Stimulated activated CD8-positive, alpha-beta memory T cell treated with anti-CD3 and anti-CD28 coated beads, Interleukin-15, amount 100 ng/mL, for 48 hours (primary cell): ENCODE measurements around the gene C9orf50.

ENCODE experiments used
- DNase-seq, 2 donors: peaks; one replicate each; pipeline ENCODE4 v3.0.0-alpha.2; 2020; ENCODE audit warnings: low read depth in 2 of 2

Gene C9orf50

DNA sequence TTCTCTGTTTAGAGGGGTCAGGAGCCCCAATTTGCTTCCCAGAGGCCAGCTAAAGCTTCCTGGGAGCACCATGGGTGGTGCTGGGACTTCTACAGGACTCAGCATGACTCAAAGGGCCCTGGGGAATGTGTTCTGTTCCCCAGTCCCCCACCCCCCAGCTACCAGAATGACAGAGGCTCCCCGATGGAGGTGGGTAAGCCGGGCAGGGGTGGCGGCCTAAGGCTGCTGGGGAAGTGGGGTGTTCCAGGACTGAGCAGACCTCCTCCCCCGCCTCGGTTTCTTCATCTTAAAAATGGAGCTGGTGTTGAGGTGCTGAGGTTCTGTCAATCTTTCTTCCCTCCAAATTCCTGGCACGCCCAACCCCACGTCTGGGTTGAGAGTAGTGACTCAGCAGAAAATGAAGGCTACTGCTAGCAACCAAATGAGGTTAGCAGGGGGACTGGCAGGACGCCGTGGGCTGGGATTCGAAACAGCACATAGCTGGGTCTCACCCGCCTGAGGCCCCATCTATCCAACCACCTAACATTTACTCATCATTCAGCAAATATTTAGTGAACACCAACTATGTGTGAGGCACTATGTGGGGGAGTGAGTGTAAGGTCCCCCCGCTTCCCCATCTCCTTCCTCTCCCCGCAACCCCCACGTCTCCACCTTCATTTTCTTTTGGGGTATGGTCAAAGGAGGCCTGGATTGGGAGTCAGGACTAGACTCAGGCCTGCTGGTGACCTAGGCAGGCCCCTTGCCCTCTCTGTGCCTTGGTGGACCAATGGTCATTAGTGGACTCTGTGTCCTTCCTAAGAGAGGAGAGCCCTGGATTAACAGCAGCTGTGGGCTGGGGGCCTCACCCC, 50.2 kb downstream of the C9orf50 start:
- peak in 1 of 2 donors; percentile 27 for DNase-seq

DNA sequence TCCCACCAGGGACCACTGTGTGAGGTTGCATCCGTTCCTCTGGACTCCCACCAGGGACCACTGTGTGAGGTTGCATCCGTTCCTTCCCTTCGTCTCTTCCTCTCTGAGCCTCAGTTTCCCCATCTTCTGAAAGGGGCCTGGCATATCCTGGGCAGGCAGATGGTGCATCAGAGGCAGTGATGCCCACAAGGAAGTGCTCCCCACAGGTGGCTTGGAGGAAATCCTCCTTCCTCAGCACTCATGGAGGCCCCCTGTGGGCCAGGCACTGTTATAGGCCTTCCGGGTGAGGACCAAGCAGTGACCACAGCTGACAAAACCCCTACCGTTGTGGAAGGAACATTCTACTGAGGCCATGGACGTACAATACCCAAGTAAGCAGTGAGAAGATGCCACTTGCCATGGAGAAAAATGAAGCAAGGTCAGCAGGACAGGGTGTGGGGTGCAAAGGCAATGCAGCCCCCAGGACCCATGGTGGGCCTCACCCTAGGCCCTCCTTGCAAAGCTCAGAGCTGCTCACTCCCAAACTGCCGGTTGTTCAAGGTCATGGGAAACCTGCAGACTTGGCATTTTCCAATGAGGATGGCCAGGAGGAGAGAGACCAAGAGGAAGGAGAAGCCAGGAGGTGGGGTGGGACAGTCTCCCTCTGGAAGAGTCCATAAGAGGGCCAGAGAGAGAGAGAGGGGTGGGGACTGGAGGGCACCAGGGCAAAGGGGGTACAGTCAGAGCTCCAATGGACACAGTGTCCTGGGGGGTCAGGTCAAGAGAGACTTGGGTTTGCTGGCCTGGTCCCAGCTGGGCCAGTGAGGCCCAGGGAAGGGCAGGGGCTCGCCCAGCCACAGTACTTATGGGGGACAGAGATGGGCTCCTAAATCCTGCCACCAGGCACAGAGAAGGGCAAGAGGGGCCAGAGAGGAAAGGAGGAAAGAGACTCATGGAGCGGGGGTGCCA, 51.1 kb downstream of the C9orf50 start:
- DNase-seq: no peak

DNA sequence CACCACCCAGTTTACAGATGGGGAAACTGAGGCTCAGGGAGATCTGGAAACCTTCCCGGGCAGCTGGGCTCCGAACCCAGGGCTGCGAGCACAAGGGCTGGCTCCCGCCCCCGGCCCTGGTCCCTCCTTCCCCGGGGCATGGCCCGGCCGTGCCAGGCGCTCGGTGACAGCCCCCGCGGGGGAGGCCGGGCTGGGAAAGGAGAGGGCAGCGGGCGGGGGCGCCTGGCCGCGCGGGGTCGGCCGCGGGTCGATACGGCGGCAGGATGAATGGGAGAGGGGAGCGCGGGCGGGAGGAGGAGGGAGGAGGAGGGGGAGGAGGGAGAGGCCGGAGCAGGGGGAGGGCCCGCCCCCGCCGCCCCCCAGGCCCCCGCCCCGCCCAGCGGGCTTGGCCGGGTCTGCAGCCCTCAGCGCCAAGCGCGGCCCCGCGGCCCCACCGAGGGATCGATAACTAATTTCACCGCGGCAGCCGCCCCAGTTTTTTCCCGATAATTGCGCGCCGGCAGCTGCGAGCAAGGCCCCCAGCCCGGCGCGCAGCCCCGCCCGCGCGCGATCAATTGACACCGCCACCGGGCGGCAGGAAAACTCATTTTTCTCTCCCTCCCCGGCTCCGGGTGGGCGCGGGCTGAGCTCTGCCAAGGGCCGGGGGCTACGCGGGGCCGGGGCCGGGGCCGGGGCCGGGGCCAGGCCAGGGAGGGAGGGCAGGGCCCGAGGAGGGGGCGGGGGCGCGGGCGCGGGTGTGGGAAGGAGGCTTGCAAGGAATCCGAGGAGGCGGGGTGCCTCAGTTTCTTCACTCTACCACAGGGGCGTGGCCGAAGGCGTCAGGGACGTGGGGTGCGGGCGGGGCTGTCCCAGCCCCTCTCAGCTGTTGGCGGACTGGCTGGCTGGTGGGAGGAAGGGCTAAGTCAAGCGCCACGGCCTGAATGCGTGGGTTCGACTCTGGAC, 52.1 kb downstream of the C9orf50 start:
- DNase-seq: no peak

DNA sequence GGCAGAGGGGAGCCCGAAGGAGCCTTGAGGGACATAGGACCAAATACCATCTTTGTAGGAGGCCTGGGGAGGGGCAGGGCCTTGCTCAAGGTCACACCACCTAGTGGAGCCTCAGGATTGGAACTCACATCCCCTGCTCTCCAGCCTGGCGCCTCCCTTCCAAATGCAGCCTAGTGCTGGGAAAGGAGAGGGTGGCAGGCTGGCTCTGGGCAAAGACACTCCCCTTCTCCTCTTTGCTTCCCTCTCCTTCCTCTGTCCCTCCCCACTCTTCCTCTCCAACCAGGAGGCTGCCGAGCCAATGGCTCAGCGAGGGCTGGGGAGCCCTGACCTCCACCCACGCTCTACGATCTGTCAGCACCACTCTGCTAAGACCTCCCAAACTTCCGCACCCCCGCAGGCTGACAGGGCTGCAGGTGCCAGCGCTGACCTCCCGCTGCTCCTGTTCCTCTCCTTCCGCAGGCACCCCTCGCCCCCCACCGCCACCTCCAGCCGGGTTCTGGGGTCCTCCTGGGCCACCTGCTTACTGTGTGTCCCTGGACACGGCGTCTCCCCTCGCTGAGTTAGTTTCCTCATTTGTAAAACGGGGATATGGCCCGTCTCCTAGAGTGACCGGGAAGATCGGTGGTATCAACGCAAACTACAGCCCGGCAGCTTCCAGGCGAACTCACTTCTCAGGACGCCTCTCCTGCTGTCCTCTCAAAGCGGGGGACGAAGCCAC, 52.9 kb downstream of the C9orf50 start:
- no peak for DNase-seq

DNA sequence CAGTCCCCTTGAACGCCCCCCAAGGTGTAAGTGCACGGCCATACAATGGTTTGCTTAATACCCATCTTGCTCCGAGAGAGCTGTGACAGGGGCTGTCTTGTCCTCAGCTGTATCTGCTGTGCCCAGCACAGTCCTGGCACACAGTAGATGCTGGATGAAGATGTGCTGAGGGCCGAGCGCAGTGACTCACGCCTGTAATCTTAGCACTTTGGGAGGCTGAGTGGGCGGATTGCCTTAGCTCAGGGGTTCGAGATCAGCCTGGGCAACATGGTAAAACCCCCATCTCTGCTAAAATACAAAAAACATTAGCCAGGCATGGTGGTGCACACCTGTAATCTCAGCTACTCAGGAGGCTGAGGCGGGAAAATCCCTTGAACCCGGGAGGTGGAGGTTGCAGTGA, 53.6 kb downstream of the C9orf50 start:
- DNase-seq: no peak

DNA sequence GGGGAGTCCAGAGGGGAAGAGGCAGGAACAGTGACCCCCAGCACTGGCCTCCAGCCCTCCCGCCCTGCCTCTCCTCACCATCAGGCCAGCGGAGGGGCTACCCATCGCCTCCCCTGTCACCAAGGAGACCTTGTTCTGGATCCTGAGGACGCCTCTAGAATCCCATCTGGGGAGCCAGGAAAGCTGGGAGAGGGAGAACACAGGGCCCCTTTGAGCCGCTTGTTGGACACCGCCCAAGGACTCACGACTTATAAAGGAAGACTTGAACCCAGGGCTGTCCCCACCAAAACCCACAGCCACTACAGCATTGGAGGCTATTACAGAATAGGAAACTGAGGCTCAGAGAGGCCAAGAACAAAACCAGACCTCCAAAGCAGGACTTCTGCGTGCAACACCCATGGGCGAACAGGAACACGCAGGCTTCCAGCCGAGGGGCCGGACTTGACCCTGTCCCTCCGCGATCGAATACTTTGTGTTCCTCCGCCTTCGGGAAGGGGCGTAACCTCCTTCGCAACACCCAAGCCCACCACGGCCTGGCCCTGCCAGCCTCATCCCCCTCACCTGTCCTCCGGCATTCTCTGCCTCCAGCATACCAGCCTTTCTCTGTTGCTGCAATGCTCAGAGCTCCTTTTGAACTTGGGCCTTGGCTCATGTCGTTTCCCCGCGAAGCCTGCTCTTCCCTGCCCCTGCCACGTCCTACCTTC, 54.2 kb downstream of the C9orf50 start:
- no peak for DNase-seq

DNA sequence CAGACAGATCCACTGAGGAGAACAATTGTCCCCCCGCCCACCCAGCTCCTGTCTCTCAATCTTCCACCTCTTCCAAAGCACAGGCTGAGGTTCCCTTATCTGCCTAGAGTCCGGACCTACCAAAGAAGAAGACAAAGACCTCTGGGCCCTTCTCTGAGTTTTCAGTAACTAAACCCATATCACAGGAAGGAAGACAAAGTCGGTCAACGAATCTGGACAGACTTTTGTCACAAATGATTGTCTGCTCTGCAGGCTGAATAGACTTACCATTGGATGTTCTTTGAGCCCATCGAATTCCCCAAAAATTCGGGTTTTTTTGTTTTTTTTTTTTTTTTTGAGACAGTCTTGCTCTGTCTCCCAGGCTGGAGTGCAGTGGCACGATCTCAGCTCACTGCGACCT, 58.0 kb downstream of the C9orf50 start:
- DNase-seq: no peak

DNA sequence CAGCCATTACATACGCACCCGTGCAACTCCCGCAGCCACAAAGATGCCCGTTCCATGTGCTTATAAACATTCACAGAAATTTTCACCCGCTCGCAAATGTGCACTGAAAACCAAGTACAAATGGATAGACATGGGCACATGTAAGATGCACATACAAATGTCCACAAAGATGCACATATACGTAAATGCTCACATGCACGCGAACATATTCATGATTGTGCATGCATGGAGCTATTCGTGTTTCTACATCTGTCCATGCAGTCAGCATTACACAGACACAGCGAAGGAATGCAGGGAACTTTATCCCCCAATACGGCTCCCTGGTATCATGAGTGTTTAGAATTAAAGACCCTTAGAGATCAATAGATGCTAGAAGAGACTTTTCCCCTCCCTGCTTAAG, 58.4 kb downstream of the C9orf50 start:
- no peak for DNase-seq
